Panc1 (cell line): ENCODE measurements around the gene NT5E. TPM values are rescaled to one million over a fixed set of nuclear protein-coding genes. Genes with fewer than 3 reads are reported as not detected.

Source experiments
- ATAC-seq: fragments of 200-7000 bp; cut with Tn5 transposase; 2 replicates; pipeline ENCODE4 v1.9.1; 2020; ENCODE audit warnings: mild to moderate bottlenecking, moderate library complexity
- BruUV-seq: library from RNA; stranded (reverse); fragments of 400-500 nt; replicated peaks from 2 replicates; lab custom pipeline; 2021; lab: Mats Ljungman, UMichigan
- CTCF ChIA-PET: fragments of 300-600 bp; sonication (Branson Sonifier 250); formaldehyde crosslinking; loops from one replicate; lab custom pipeline; 2022; ENCODE audit warnings: antibody characterized with exemption; lab: Charles Lee
- POLR2A ChIA-PET: fragments of 300-600 bp; sonication (Branson Sonifier 250); formaldehyde crosslinking; loops from one replicate; lab custom pipeline; 2022; ENCODE audit warnings: antibody characterized with exemption; lab: Charles Lee
- DNase-seq: peaks from one replicate; pipeline ENCODE4 v3.0.0-alpha.2; 2010; ENCODE audit warnings: low read depth, low spot score
- H3K27ac ChIP-seq: 2 replicates; pipeline ENCODE4 v1.5.1; 2011; ENCODE audit warnings: mild to moderate bottlenecking, low read length, inconsistent platforms
- H3K27me3 ChIP-seq: fragments of 200-500 bp; sonication (Bioruptor generic); 2 replicates; pipeline ENCODE4 v1.6.0; 2014; ENCODE audit warnings: low read length, inconsistent platforms; ENCODE audit not compliant: control insufficient read depth, insufficient read depth
- H3K36me3 ChIP-seq: fragments of 200-500 bp; sonication (Bioruptor generic); 2 replicates; pipeline ENCODE4 v1.5.1; 2014; ENCODE audit warnings: inconsistent platforms, mild to moderate bottlenecking, low read length, moderate library complexity; ENCODE audit not compliant: control insufficient read depth, insufficient read depth
- H3K4me1 ChIP-seq: 2 replicates; pipeline ENCODE4 v1.5.1; 2011; ENCODE audit warnings: inconsistent platforms, mild to moderate bottlenecking, low read length, moderate library complexity; ENCODE audit not compliant: control insufficient read depth, insufficient read depth
- H3K4me3 ChIP-seq, 2 experiments: 2 replicates each; pipeline ENCODE4 v1.5.1; 2011 to 2012; ENCODE audit warnings: low read depth in 2 of 2, low read length in 2 of 2, mild to moderate bottlenecking in 2 of 2, inconsistent platforms in 1 of 2, moderate library complexity in 1 of 2
- H3K9me3 ChIP-seq: fragments of 200-500 bp; sonication (Bioruptor generic); 2 replicates; pipeline ENCODE4 v1.5.1; 2014; ENCODE audit warnings: low read depth, mild to moderate bottlenecking, inconsistent platforms, low read length, moderate library complexity; ENCODE audit not compliant: control insufficient read depth, insufficient read depth
- CTCF ChIP-seq: fragments of 450-650 bp; IDR thresholded peaks from 2 replicates; pipeline ENCODE4 v1.5.1; 2017; ENCODE audit warnings: mild to moderate bottlenecking
- POLR2AphosphoS5 ChIP-seq: IDR thresholded peaks from 2 replicates; pipeline ENCODE4 v1.6.1; 2012; ENCODE audit warnings: mild to moderate bottlenecking, low read depth, low read length, moderate library complexity
- SIN3A ChIP-seq: IDR thresholded peaks from 2 replicates; pipeline ENCODE4 v1.6.1; 2012; ENCODE audit warnings: low read depth, mild to moderate bottlenecking, low read length, moderate library complexity, borderline replicate concordance; ENCODE audit not compliant: insufficient read depth
- TCF7L2 ChIP-seq: IDR thresholded peaks from 2 replicates; pipeline ENCODE4 v1.6.1; 2011; ENCODE audit warnings: mild to moderate bottlenecking, low read depth, low read length, inconsistent platforms
- in situ Hi-C: cut with HindIII; loops from 2 replicates; pipeline ENCODE4 v1.10.0; 2016; ENCODE audit warnings: low sequenced_read_pairs, low pct_unique_long_range_greater_than_20kb
- intact Hi-C: fragments of 100-400 bp; cut with micrococcal nuclease; formaldehyde crosslinking; loops from one replicate; pipeline ENCODE4 v1.10.0; 2022; ENCODE audit not compliant: unreplicated experiment
- total RNA-seq: library from RNA; stranded (reverse); gene quantifications from one replicate; pipeline ENCODE4 v1.2.1, GENCODE V29; 2021; ENCODE audit not compliant: unreplicated experiment
- TF ChIP-seq, protein P1 (sequence below), 2 experiments: IDR thresholded peaks; 2 replicates each; pipeline ENCODE4 v1.6.1; 2011 to 2012; ENCODE audit warnings: low read depth in 2 of 2, control low read depth in 1 of 2, low read length in 1 of 2, mild to moderate bottlenecking in 1 of 2, moderate library complexity in 1 of 2; ENCODE audit not compliant: insufficient read depth in 1 of 2

NT5E gene
- total RNA-seq, 1 experiment from 2014 or later, result 58.4 TPM

DNA sequence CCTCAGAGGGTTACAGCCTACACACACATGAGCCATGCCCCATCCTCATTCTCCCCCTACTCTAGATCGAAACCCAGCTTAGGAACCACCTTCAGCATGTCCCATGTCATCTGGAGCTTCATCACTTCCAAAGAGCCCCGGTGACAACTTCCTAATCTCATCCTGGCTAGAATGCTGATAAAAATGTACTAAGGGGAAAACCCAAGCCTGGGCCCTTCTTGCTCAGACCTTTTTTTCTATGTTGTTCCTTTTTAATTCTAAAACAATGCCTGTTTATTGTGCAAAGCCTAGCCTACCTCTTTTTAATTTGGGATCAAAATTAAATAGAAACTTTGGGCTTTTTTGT lies 44.1 kb upstream of the NT5E start:
- DNase-seq (no peak), ATAC-seq (no peak)
- POLR2A ChIA-PET, result no interaction called here
- H3K27ac ChIP-seq, result peak overlapping the region; percentile 74; the same call in 1 of the 2 replicates
- BruUV-seq, result no TSS peak
- H3K4me1 ChIP-seq, result peaks cover 20% of the 10 kb centered on the region
- no peaks in the 10 kb centered on the region for H3K27me3 ChIP-seq
- TF ChIP-seq TCF7L2 (no peak), SIN3A (no peak), CTCF (no peak), POLR2AphosphoS5 (no peak)
- TF ChIP-seq, protein P1, sequence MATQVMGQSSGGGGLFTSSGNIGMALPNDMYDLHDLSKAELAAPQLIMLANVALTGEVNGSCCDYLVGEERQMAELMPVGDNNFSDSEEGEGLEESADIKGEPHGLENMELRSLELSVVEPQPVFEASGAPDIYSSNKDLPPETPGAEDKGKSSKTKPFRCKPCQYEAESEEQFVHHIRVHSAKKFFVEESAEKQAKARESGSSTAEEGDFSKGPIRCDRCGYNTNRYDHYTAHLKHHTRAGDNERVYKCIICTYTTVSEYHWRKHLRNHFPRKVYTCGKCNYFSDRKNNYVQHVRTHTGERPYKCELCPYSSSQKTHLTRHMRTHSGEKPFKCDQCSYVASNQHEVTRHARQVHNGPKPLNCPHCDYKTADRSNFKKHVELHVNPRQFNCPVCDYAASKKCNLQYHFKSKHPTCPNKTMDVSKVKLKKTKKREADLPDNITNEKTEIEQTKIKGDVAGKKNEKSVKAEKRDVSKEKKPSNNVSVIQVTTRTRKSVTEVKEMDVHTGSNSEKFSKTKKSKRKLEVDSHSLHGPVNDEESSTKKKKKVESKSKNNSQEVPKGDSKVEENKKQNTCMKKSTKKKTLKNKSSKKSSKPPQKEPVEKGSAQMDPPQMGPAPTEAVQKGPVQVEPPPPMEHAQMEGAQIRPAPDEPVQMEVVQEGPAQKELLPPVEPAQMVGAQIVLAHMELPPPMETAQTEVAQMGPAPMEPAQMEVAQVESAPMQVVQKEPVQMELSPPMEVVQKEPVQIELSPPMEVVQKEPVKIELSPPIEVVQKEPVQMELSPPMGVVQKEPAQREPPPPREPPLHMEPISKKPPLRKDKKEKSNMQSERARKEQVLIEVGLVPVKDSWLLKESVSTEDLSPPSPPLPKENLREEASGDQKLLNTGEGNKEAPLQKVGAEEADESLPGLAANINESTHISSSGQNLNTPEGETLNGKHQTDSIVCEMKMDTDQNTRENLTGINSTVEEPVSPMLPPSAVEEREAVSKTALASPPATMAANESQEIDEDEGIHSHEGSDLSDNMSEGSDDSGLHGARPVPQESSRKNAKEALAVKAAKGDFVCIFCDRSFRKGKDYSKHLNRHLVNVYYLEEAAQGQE (IDR thresholded peaks at IDR 0.05; ENCODE audit: insufficient read depth in 1 of 2, low read depth in 2 of 2, low read length in 1 of 2), result no peak
- CTCF ChIA-PET, result no interaction called here
- in situ Hi-C loops, result no loop called here
- no peak overlapping the region for H3K4me3 ChIP-seq
- no peaks in the 10 kb centered on the region for H3K36me3 ChIP-seq
- intact Hi-C loops, result loop anchor here (10.0 kb wide), 1 partner anchor 59 kb away; no protein-coding TSS in a partner anchor
- H3K9me3 ChIP-seq, result no peaks in the 10 kb centered on the region

GRCh38 chr6:85406641-85407075 lies 43.2 kb upstream of the NT5E start:
- Histone ChIP-seq H3K27me3 (no peaks in the 10 kb centered on the region), H3K4me1 (peaks cover 20% of the 10 kb centered on the region), H3K27ac (no peak overlapping the region), H3K4me3 (no peak overlapping the region), H3K9me3 (no peaks in the 10 kb centered on the region), H3K36me3 (no peaks in the 10 kb centered on the region)
- ChIA-PET CTCF (no interaction called here), POLR2A (no interaction called here)
- no TSS peak for BruUV-seq
- ATAC-seq (no peak), DNase-seq (no peak)
- intact Hi-C loops (loop anchor here (10.0 kb wide), 1 partner anchor 58 kb away; no protein-coding TSS in a partner anchor), in situ Hi-C loops (no loop called here)
- TF ChIP-seq, protein P1 (IDR thresholded peaks at IDR 0.05; ENCODE audit: insufficient read depth in 1 of 2, low read depth in 2 of 2, low read length in 1 of 2), result no peak
- TF ChIP-seq CTCF, result no peak
